ENCODE data around the gene ZNF862. TPM values are rescaled to one million over a fixed set of nuclear protein-coding genes. Genes with fewer than 3 reads are reported as not detected.

The ZNF862 gene
- total and polyA plus RNA-seq, 2 experiments from 2014 or later = 0.94 to 2.3 TPM

GRCh38 chr7:149870701-149871483, 32.7 kb downstream of the ZNF862 start:
- Mint-ChIP-seq H3K27me3 (ENCODE audit: insufficient read depth, low read depth, poor library complexity) (peaks cover 16% of the 10 kb centered on the region), H3K4me1 (peaks cover 14% of the 10 kb centered on the region; the same call in 2 of the 3 replicates), H3K4me3 (no peak overlapping the region), H3K9me3 (no peaks in the 10 kb centered on the region), H3K27ac (no peak overlapping the region), H3K36me3 (ENCODE audit: low read depth) (no peaks in the 10 kb centered on the region)
- Histone ChIP-seq H3K4me2 (no peak overlapping the region), H3F3A (replicated peaks; ENCODE audit: low read depth) (peaks cover 11% of the 10 kb centered on the region; the same call in 1 of the 2 replicates), H3K4me3 (no peak overlapping the region), H3K27ac (ENCODE audit: low read depth) (no peak overlapping the region), H3K79me2 (replicated peaks; ENCODE audit: insufficient read depth) (no peaks in the 10 kb centered on the region), H3K27me3 (ENCODE audit: insufficient read depth) (peaks cover 24% of the 10 kb centered on the region), H3K9me2 (ENCODE audit: insufficient read depth) (no peaks in the 10 kb centered on the region), H3K36me3 (ENCODE audit: insufficient read depth) (no peaks in the 10 kb centered on the region), H3K4me1 (ENCODE audit: insufficient read depth) (peaks cover 6% of the 10 kb centered on the region; the same call in 1 of the 2 replicates), H2AFZ (no peak overlapping the region), H4K20me1 (replicated peaks; ENCODE audit: insufficient read depth) (no peaks in the 10 kb centered on the region)
- no peak for TF ChIP-seq NANOG (IDR thresholded peaks at IDR 0.05; ENCODE audit: borderline replicate concordance)
- no peak for TF ChIP-seq EZH2phosphoT487 (IDR thresholded peaks at IDR 0.05; ENCODE audit: unreplicated experiment)
- TF ChIP-seq ZNF331 (CRISPR knock-in tag; IDR thresholded peaks at IDR 0.05; ENCODE audit: low read depth) = no peak
- no peak for TF ChIP-seq ZNF462 (CRISPR knock-in tag; IDR thresholded peaks at IDR 0.05)
- no peak for TF ChIP-seq ETS1 (IDR thresholded peaks at IDR 0.05)
- TF ChIP-seq STAT1 (IDR thresholded peaks at IDR 0.05; ENCODE audit: unreplicated experiment) = no peak
- no peak for TF ChIP-seq REST (IDR thresholded peaks at IDR 0.05; ENCODE audit: unreplicated experiment)
- TF ChIP-seq CREB1 (CRISPR knock-in tag; IDR thresholded peaks at IDR 0.05; ENCODE audit: low read depth) = no peak
- no peak for TF ChIP-seq EZH2 (IDR thresholded peaks at IDR 0.05; ENCODE audit: low read depth, unreplicated experiment)
- no peak for TF ChIP-seq ZNF114 (CRISPR knock-in tag; IDR thresholded peaks at IDR 0.05)
- no peak for TF ChIP-seq POLR2AphosphoS5 (IDR thresholded peaks at IDR 0.05; ENCODE audit: low read depth)
- no peak for TF ChIP-seq CTCF (conservative IDR thresholded peaks at IDR 0.05; ENCODE audit: low read depth in 2 of 2)
- no peak for TF ChIP-seq JUNB (IDR thresholded peaks at IDR 0.05; ENCODE audit: unreplicated experiment)
- no peak for DNase-seq (ENCODE audit: low spot score)
- ATAC-seq = no peak
